HEK293 (cell line): Measurements from ENCODE around the gene MBOAT2.

ENCODE experiments used
- CTCF ChIA-PET: fragments of 350-600 bp; formaldehyde crosslinking; extraction: SDS; loops from one replicate; lab custom pipeline; 2021; ENCODE audit warnings: antibody characterized with exemption; lab: Yijun Ruan, JAX
- POLR2A ChIA-PET: fragments of 300-600 bp; formaldehyde crosslinking; extraction: SDS; loops from one replicate; lab custom pipeline; 2020; ENCODE audit warnings: antibody characterized with exemption, inconsistent platforms; lab: Yijun Ruan, JAX
- H3K27ac ChIP-seq: fragments of 200-500 bp; sonication (Bioruptor generic); 2 replicates; pipeline ENCODE4 v1.5.1; 2014; ENCODE audit warnings: low read depth, low read length, control low read depth, inconsistent platforms; ENCODE audit errors: extremely low read depth
- H3K36me3 ChIP-seq, 2 experiments: fragments of 200-500 bp in 1 of 2; sonication (Bioruptor generic) in 1 of 2; 1 replicate in 1 of 2; 2 replicates in 1 of 2; pipeline ENCODE4 v1.5.1; 2014 to 2017; ENCODE audit warnings: inconsistent platforms in 2 of 2, low read length in 2 of 2; ENCODE audit not compliant: control insufficient read depth in 2 of 2, insufficient read depth in 1 of 2
- H3K4me1 ChIP-seq: fragments of 200-500 bp; sonication (Bioruptor generic); 2 replicates; pipeline ENCODE4 v1.5.1; 2014; ENCODE audit warnings: mild to moderate bottlenecking, low read length, inconsistent platforms; ENCODE audit not compliant: control insufficient read depth, insufficient read depth
- H3K4me3 ChIP-seq: 2 replicates; pipeline ENCODE4 v1.5.1; 2011; ENCODE audit warnings: low read depth, mild to moderate bottlenecking, control low read depth, low read length, moderate library complexity
- H3K9me3 ChIP-seq: fragments of 200-500 bp; sonication (Bioruptor generic); 2 replicates; pipeline ENCODE4 v1.5.1; 2014; ENCODE audit warnings: low read depth, low read length, inconsistent platforms; ENCODE audit not compliant: control insufficient read depth, insufficient read depth
- BCL11A ChIP-seq: fragments of 450-650 bp; formaldehyde crosslinking; IDR thresholded peaks from 2 replicates; pipeline ENCODE4 v1.5.1; 2016; ENCODE audit warnings: low read depth, missing biosample characterization, missing genetic modification characterization
- BCL6B ChIP-seq: fragments of 450-650 bp; formaldehyde crosslinking; IDR thresholded peaks from 2 replicates; pipeline ENCODE4 v1.5.1; 2017; ENCODE audit warnings: missing biosample characterization, missing genetic modification characterization
- GLIS1 ChIP-seq: fragments of 450-650 bp; formaldehyde crosslinking; IDR thresholded peaks from 2 replicates; pipeline ENCODE4 v1.5.1; 2016; ENCODE audit warnings: missing biosample characterization, missing genetic modification characterization
- OSR2 ChIP-seq: fragments of 450-650 bp; formaldehyde crosslinking; IDR thresholded peaks from 2 replicates; pipeline ENCODE4 v1.5.1; 2016; ENCODE audit warnings: missing biosample characterization, missing genetic modification characterization
- OVOL3 ChIP-seq: fragments of 450-650 bp; formaldehyde crosslinking; IDR thresholded peaks from 2 replicates; pipeline ENCODE4 v1.5.1; 2016; ENCODE audit warnings: missing biosample characterization, missing genetic modification characterization
- SETDB1 ChIP-seq: IDR thresholded peaks from one replicate; pipeline ENCODE4 v1.6.1; 2017; ENCODE audit warnings: mild to moderate bottlenecking, low read length, moderate library complexity, mixed read lengths; ENCODE audit not compliant: insufficient read length
- SP2 ChIP-seq: fragments of 450-650 bp; formaldehyde crosslinking; IDR thresholded peaks from 2 replicates; pipeline ENCODE4 v1.5.1; 2016; ENCODE audit warnings: missing biosample characterization, missing genetic modification characterization
- ZNF112 ChIP-seq: fragments of 450-650 bp; formaldehyde crosslinking; IDR thresholded peaks from 2 replicates; pipeline ENCODE4 v1.5.0; 2017; ENCODE audit warnings: missing biosample characterization, missing genetic modification characterization
- ZNF16 ChIP-seq: fragments of 450-650 bp; formaldehyde crosslinking; IDR thresholded peaks from 2 replicates; pipeline ENCODE4 v1.5.1; 2016; ENCODE audit warnings: low read depth, missing biosample characterization, missing genetic modification characterization
- ZNF23 ChIP-seq: fragments of 450-650 bp; formaldehyde crosslinking; IDR thresholded peaks from 2 replicates; pipeline ENCODE4 v1.5.1; 2016; ENCODE audit warnings: missing biosample characterization, missing genetic modification characterization, borderline replicate concordance
- ZNF26 ChIP-seq: fragments of 450-650 bp; formaldehyde crosslinking; IDR thresholded peaks from 2 replicates; pipeline ENCODE4 v1.5.1; 2016; ENCODE audit warnings: missing biosample characterization, missing genetic modification characterization
- ZNF544 ChIP-seq: fragments of 450-650 bp; formaldehyde crosslinking; IDR thresholded peaks from 2 replicates; pipeline ENCODE4 v1.5.0; 2017; ENCODE audit warnings: missing biosample characterization, missing genetic modification characterization
- ZNF610 ChIP-seq: fragments of 450-650 bp; formaldehyde crosslinking; IDR thresholded peaks from 2 replicates; pipeline ENCODE4 v1.5.1; 2016; ENCODE audit warnings: missing biosample characterization, missing genetic modification characterization, borderline replicate concordance
- ZNF830 ChIP-seq: fragments of 450-650 bp; IDR thresholded peaks from 2 replicates; pipeline ENCODE4 v1.5.0; 2018; ENCODE audit warnings: missing biosample characterization, missing genetic modification characterization, low read depth, mild to moderate bottlenecking, moderate library complexity
- ZSCAN30 ChIP-seq: fragments of 450-650 bp; IDR thresholded peaks from 2 replicates; pipeline ENCODE4 v1.5.1; 2018; ENCODE audit warnings: missing biosample characterization, mild to moderate bottlenecking, missing genetic modification characterization, moderate library complexity
- ZSCAN5A ChIP-seq: fragments of 450-650 bp; formaldehyde crosslinking; IDR thresholded peaks from 2 replicates; pipeline ENCODE4 v1.5.1; 2016; ENCODE audit warnings: missing biosample characterization, missing genetic modification characterization
- TF ChIP-seq, protein P1 (sequence below): fragments of 450-650 bp; formaldehyde crosslinking; IDR thresholded peaks from 2 replicates; pipeline ENCODE4 v1.5.1; 2016; ENCODE audit warnings: missing biosample characterization, missing genetic modification characterization

MBOAT2 gene

GRCh38 chr2:9015998-9016397 is 12.5 kb upstream of the MBOAT2 start:
- POLR2A ChIA-PET: interaction anchor here (0.6 kb wide), 1 partner anchor 229 kb away, joined by 3 read pairs; no protein-coding TSS in a partner anchor
- no peak overlapping the region for H3K27ac ChIP-seq
- CTCF ChIA-PET: interaction anchor here (1.1 kb wide), 1 partner anchor 143 kb away, joined by 3 read pairs; no protein-coding TSS in a partner anchor
- no peaks in the 10 kb centered on the region for H3K36me3 ChIP-seq
- no peaks in the 10 kb centered on the region for H3K9me3 ChIP-seq
- peaks cover 4% of the 10 kb centered on the region; the same call in 1 of the 2 replicates for H3K4me1 ChIP-seq
- H3K4me3 ChIP-seq: no peak overlapping the region
- TF ChIP-seq ZNF16 (tag by site-specific recombination) (no peak), OSR2 (no peak), ZSCAN5A (tag by site-specific recombination) (no peak), SETDB1 (no peak), ZNF544 (tag by site-specific recombination) (no peak), ZNF112 (no peak), ZNF830 (tag by site-specific recombination) (no peak), GLIS1 (tag by site-specific recombination) (no peak), ZSCAN30 (tag by site-specific recombination) (no peak), OVOL3 (tag by site-specific recombination) (no peak), ZNF23 (tag by site-specific recombination) (no peak), SP2 (tag by site-specific recombination) (no peak), BCL11A (tag by site-specific recombination) (no peak), ZNF26 (no peak), BCL6B (no peak)
- TF ChIP-seq, protein P1, sequence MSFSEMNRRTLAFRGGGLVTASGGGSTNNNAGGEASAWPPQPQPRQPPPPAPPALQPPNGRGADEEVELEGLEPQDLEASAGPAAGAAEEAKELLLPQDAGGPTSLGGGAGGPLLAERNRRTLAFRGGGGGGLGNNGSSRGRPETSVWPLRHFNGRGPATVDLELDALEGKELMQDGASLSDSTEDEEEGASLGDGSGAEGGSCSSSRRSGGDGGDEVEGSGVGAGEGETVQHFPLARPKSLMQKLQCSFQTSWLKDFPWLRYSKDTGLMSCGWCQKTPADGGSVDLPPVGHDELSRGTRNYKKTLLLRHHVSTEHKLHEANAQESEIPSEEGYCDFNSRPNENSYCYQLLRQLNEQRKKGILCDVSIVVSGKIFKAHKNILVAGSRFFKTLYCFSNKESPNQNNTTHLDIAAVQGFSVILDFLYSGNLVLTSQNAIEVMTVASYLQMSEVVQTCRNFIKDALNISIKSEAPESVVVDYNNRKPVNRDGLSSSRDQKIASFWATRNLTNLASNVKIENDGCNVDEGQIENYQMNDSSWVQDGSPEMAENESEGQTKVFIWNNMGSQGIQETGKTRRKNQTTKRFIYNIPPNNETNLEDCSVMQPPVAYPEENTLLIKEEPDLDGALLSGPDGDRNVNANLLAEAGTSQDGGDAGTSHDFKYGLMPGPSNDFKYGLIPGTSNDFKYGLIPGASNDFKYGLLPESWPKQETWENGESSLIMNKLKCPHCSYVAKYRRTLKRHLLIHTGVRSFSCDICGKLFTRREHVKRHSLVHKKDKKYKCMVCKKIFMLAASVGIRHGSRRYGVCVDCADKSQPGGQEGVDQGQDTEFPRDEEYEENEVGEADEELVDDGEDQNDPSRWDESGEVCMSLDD: no peak

DNA sequence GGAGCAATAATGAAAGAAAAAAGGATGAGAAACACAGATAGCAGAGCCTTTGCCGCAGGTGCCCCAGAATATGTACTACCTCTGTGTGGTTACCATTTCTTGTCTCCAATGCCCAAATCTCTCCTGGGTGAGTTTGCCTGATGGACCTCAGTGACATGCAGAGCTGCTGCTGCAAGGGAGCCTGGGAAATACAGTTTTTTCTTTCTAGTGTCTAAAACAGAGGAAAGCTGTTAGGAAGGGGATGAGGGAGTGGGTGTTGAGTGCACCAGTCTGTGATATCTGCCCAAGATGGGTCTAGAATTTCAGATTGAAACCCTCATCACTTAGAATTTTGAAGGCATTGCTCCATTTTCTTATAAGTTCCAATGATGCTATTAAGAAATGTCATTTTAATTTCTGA is 9.9 kb upstream of the MBOAT2 start:
- Histone ChIP-seq H3K9me3 (no peaks in the 10 kb centered on the region), H3K27ac (no peak overlapping the region), H3K4me1 (peaks cover 15% of the 10 kb centered on the region), H3K36me3 (no peaks in the 10 kb centered on the region), H3K4me3 (no peak overlapping the region)
- ChIA-PET POLR2A (no interaction called here), CTCF (no interaction called here)
- TF ChIP-seq ZNF610 (tag by site-specific recombination) (peak; percentile 95; the same call in 1 of the 2 replicates), ZNF26 (no peak)
